Thoracic aorta (tissue), 2 donors: ENCODE results near the gene SUSD4. TPM values are rescaled to one million over a fixed set of nuclear protein-coding genes. Genes with fewer than 3 reads are reported as not detected.

Source experiments
- ATAC-seq: fragments of 150-250 bp; one replicate; pipeline ENCODE4 v1.8.0; 2017; ENCODE audit warnings: low read depth; ENCODE audit not compliant: insufficient number of reproducible peaks, low FRiP score
- DNase-seq: peaks from one replicate; pipeline ENCODE4 v3.0.0-alpha.2; 2020; ENCODE audit warnings: low spot score
- H3K27ac ChIP-seq, 2 donors: fragments of 200-600 bp; sonication (generic); 1 replicate in 1 of 2; 2 replicates in 1 of 2; pipeline ENCODE4 v1.5.1; 2016; ENCODE audit warnings: mild to moderate bottlenecking in 2 of 2, moderate library complexity in 2 of 2
- H3K27me3 ChIP-seq: fragments of 200-600 bp; sonication (generic); replicated peaks from 2 replicates; pipeline ENCODE4 v1.6.0; 2016; ENCODE audit warnings: mild to moderate bottlenecking; ENCODE audit not compliant: insufficient read depth
- H3K36me3 ChIP-seq: fragments of 200-600 bp; sonication (generic); one replicate; pipeline ENCODE4 v1.5.1; 2016
- H3K4me1 ChIP-seq, 2 donors: fragments of 200-600 bp; sonication (generic); 1 replicate in 1 of 2; 2 replicates in 1 of 2; pipeline versions ENCODE4 v1.5.1 to v1.6.0; 2016; ENCODE audit warnings: low read depth in 2 of 2, mild to moderate bottlenecking in 1 of 2; ENCODE audit not compliant: control insufficient read depth in 1 of 2
- H3K4me3 ChIP-seq: fragments of 200-600 bp; sonication (generic); 2 replicates; pipeline ENCODE4 v1.5.1; 2016; ENCODE audit warnings: mild to moderate bottlenecking
- H3K9me3 ChIP-seq: fragments of 200-600 bp; sonication (generic); 2 replicates; pipeline ENCODE4 v1.5.1; 2016
- CTCF ChIP-seq: fragments of 200-600 bp; sonication (generic); IDR thresholded peaks from one replicate; pipeline ENCODE4 v1.5.1; 2019; ENCODE audit warnings: antibody characterized with exemption
- total RNA-seq, 2 donors: library from RNA; depleted of rRNA; stranded (reverse); fragments of >200 nt; gene quantifications; one replicate each; pipeline versions ENCODE4 v1.1.0 to v1.2.3, GENCODE V29; 2016

The SUSD4 gene
- total RNA-seq, 2 donors from 2014 or later: 1.6 TPM; not detected in 1

- peak overlapping the region in 1 of 2 donors; percentile 15 for H3K27ac ChIP-seq
Observed at GRCh38 chr1:223175633-223176032, 188.3 kb downstream of the SUSD4 start.

GRCh38 chr1:223175032-223175431 is 188.9 kb downstream of the SUSD4 start:
- Histone ChIP-seq H3K27me3 (no peaks in the 10 kb centered on the region), H3K4me3 (no peak overlapping the region), H3K9me3 (no peaks in the 10 kb centered on the region), H3K4me1 (peaks cover 5 to 7% of the 10 kb centered on the region in 2 donors), H3K36me3 (no peaks in the 10 kb centered on the region), H3K27ac (peak overlapping the region in 1 of 2 donors; percentile 15)
- DNase-seq: no peak
- TF ChIP-seq CTCF: no peak
- no peak for ATAC-seq

More at GRCh38 chr1:223175633-223176032, 188.3 kb downstream of the SUSD4 start:
- Histone ChIP-seq H3K36me3 (no peaks in the 10 kb centered on the region), H3K27me3 (no peaks in the 10 kb centered on the region), H3K4me1 (peaks cover 5 to 7% of the 10 kb centered on the region in 2 donors), H3K9me3 (no peaks in the 10 kb centered on the region), H3K4me3 (no peak overlapping the region)
- ATAC-seq (no peak), DNase-seq (no peak)
- TF ChIP-seq CTCF: no peak

Other genes starting within 250 kb of the SUSD4 start
- 10 to 100 TPM in 1 of 2 donors, 1 to 10 TPM in 1; 5.4 to 20.2 TPM for gene TLR5, start 220.9 kb downstream of the SUSD4 start, total RNA-seq
- not detected for gene CCDC185, start 29.2 kb upstream of the SUSD4 start, total RNA-seq